ENCODE results near the gene SIK3.

The SIK3 gene

DNA sequence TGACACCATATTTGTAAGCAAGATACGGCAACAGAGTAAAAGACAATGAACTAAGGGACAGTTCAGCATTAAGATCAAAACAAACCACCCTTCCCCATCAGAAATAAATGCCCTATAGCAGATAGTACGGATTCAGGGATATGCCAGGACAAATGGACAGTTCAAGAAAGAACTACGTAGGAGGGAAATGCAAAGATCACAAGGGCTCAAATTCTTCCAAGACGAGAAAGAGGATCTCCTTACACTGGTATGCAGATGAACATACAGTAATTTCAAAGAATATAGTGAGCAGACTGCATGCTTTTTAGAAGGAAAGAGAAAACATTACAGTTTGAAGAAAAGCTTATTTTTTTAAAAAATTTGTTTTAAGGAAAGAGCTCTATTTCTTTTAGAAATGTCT is 136.1 kb downstream of the SIK3 start:
- DNase-seq = no peak

DNA sequence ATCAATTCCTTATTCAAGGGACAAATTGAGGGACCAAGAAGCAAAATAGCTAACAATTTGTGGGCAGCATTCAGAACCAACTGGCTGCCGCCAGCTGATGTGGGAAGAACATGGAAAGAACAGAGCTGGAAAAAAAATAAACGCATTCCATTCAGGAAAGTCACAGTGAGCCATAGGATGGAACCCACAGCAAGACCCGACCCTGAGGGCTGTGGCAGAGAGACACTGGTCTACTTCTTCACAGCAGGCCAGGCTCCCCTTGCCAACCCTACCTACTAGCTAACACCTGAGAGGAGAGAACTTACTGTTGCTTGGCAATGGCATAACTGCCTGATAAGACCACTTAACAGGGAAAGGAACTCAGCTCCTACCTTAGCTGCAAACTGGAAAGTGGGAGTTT is 137.3 kb downstream of the SIK3 start:
- DNase-seq = peak in 1 of 3 experiments; percentile 13

DNA sequence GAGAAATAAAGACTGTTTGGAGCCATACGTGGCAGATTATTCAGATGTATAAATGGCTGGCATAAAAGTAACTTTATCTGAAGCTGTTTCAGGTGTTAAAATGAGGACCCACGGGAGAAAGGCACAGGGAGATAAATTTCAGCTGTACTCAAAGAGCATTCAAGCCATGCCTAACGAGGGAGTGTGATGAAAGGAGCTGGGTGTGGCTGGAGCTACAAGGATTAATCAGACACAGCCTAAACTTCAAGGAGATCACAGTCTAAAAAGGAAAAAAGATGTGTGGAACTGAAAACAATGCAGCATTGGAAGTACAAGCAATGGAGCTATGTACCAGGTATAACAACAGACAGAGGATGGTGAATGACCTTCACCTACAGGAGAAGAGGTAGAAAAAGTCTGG is 140.0 kb downstream of the SIK3 start:
- no peak for DNase-seq

DNA sequence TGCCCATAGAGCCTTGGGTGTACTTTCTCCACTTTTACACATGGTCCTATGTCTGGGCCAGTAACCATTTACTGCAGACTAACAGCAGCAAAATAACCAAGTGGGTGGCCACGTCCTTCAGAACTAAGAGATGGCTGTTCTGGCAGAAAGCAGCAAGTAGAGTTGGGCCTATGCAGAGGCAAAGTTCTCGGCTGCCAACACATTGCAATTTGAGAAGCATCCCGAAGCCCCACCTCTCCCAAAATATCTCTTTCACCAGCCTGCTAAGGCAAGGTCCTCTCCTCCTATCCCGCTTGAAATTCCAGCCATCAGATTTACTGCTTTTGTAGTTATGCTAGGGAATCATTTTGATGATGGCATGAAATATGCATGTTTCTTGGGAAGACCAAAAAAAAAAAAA is 142.3 kb downstream of the SIK3 start:
- no peak for DNase-seq

DNA sequence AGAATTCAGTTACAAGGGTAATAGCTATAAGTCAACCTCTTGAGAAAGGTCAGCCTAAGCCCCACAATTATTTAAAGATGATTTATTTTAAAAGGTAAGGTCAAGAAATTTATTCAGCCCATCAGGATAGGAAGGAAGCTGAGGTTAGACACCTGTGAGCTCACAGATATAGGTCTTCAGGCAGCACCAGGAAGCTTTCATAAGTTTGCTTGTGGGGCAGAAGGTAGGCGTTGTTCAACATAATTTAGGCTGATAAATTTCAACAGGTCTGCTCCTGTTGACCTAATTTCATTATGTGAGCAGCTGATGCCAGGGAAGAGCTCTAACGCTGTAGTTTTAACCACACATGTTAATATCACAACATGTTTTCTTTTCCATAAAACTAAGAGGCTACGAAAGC is 142.7 kb downstream of the SIK3 start:
- DNase-seq = no peak

DNA sequence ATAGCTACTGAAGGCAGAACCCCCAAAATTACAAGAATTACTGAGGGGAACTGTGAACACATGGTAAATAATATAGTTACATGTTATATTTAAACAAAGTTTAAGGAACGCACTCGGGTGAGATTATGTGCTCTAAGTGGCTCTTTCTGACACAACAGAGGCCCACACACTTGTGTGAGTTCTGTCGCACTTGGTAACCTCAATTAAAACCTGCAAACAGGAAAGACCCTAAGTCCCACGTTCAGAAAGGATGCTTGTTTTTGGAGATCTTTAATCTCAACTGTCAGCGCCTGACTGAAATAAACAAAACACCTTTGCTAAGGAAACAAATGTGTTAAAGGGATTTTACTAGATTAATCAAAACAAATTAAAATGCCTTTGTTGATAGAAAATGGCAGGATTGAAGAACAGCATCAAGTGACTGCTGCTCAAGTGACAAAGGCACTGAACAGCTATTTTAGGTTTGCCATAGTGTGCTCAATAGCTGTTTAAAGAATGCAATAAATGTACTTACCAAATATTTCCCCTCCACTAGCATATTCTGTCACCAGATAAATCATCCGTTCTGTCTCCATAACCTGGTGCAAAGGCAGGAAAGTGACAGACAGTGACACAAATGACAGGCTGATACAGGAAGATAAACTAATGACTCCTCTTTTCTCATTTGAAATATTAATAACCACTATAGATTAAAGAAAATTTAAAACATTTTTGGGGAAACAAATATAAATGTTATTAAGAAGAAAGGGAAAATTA is 144.5 kb downstream of the SIK3 start:
- DNase-seq = no peak

DNA sequence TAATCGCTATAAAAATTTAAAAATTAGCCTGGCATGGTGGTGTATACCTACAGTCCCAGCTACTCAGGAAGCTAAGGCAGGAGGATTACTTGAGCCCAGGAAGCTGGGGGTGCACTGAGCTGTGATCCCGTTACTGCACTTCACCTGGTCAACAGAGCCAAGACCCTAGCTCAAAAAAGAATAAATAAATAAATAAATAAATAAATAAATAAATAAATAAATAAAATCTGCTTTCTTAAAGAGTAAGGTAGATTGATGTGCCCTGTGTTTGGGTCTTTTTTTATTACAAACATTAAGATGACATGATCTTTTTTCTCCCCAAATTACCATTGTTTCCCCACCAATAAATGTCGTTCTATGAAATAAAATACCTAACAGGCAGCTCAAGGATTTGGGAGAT is 146.5 kb downstream of the SIK3 start:
- DNase-seq = no peak

DNA sequence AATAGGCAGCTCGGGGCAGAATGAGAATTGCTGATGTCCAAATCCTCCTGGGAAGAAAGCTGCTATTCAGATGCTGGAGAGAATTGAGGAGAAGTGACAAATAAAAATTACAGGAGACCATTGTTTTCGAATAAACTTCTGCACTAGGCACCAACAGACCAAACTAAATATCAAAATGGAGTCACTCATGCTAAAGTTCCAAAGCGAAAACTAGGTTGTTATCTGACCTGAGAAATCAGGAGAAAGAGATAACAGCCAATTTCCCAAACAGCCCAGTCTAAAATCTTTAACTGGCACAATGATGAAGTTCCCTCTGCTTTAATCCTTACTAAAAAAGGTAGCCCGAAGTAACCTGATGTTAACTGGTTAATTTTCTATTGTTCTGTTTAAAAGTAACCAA is 148.0 kb downstream of the SIK3 start:
- DNase-seq = no peak

DNA sequence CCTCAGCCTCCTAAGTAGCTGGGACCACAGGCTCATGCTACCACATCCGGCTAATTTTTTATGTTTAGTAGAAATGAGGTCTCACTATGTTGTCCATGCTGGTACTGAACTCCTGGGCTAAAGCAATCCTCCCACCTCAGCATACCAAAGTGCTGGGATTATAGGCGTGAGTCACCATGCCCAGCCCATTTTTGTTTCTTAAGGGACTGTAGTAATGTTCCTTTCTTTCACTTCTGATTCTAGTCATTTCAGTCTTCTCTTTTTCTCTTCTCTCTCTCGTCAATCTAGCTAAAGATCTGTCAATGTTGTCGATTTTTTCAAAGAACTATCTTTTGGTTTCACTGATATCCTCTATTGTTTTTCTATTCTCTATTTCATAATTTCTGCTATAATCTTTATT is 149.8 kb downstream of the SIK3 start:
- DNase-seq = no peak

DNA sequence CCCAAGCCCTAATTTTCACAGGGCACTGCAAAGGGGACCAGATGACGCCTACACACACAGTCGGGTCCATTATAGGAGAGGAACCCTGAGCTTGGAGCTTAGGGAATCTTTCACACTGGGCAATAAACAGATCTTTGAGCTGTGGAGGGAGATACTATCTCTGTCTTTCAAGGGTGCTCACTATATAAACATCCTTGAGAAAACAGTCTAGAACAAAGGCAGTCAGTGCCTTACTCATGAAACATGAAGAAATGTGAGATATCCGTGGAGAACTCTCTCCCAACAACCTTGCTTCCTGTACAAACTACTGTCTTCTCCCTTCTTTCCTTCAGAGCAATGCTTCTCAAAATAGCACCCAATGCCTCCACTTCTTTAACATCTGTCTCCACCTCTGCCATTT is 151.8 kb downstream of the SIK3 start:
- no peak for DNase-seq

DNA sequence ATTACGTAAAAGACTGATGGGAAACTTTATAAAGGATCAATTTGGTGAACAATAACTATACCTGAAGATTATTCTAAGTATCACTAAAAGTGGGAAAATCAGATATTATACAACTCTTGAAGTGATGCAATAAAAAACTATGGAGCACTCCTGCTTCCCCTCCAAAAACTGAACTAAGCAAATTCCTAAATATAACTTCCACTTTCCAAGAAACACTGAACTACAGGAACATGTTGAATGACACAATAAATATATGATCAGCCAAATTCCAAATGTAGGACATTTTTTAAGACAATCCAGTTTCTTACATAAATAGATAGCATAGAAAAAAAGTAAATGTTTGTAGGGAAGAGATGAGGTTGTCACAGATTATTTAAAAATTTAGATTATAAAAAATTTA is 158.7 kb downstream of the SIK3 start:
- DNase-seq = no peak

DNA sequence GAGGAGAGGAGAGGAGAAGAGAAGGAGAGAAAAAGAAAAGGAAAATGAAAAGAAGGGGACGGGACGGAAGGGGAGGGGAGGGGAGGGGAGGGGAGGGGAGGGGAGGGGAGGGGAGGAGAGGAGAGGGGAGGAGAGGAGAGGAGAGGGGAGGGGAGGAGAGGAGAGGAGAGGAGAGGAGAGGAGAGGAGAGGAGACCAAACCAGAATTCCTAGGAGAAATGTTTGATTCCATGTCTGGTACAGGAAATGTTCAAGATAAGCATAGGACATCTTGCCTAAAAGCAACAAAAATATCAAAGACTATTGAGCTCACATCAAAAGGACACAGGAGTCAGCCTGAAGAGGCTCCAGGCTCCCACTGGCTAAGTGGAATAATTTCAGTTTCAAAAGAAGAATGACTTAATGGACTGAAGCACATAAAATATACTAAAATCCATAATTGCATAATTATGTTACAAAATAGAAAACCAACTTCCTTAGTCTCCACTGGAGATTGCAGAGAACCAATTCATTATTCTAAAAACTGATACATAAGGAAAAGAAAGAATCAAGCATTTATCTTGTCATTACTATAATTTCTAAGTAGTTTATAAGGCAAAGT is 159.7 kb downstream of the SIK3 start:
- no peak for DNase-seq

DNA sequence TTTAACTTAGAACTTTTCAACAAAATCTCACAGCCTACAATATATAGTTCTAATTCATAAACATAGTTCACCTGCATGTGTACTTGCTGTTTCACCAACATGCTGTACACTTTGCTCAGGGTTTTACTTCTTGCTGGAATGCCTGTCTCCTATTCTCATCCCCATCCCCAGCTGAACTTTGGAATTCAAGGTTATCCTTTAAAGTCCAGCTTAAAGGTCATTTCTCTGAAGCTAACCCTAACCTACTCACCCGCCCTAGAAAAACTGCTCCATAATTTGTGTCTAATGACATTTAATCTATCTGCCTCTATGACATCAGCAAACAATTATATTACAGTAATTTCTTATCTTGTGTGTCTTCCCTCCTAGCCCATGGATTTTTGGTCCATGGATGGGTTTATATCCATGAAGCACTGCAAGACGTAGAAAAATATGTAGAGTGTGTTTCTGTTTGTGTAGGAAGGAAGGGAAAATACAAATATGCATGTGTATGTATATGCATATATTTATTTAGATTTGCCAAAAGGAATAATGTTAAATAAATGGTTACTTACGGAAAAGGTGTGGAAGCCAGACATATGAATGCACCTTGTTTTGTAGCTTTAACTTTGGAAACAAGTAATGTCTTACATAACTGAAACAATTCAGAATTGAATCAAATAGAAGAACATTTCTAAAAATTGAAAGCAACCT is 161.3 kb downstream of the SIK3 start:
- DNase-seq = no peak

DNA sequence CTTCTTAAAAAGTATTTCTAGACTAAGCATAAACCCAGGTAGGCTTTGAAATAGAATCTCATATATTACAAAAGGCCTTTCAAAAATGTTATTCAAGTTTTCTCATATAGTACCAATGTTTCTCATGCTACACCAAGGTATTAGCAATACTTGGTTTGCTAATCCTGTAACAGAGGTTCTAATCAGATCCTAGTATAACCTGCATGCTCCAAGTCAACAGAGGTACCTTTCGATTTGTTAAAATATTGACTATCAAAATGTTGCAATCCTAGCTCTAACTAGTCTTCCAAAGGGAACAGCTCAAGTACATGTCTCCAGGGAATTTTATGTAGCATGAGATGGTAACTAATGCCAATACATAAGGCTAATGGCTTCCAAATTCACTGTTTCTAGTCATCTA is 162.7 kb downstream of the SIK3 start:
- no peak for DNase-seq

DNA sequence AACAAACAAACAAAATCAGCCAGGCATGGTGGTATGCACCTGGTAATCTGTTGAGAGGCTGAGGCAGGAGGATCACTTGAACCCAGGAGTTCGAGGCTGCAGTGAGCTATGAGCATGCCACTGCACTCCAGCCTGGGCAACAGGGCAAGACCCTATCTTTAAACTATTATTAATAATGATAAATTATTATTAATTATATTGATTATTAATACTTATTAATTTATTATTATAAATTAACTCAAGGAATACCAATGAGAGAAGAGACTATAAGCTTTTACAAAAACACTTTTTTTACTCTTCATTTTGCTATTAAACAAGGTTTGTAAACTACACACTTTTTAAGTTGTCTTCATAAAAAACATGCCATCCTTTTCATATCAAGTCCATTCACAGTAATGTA is 163.1 kb downstream of the SIK3 start:
- DNase-seq = no peak

DNA sequence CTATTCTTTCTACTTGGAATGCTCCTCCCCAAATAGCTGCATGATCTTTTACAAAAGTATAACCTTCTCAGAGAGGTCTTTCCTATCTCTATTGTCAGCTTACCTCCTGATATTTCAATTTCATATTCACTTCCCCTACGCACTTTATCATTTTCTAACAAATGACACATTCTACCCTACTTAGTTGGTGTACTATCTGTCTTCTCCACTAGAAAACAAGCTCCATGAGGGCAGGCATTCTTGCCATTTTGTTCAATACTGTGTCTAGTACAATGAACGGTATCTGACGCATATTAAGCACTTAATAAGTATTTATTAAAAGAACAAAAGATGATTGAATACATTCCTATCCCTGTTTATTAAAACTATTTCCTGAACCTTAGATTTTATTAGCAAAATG is 164.3 kb downstream of the SIK3 start:
- no peak for DNase-seq

DNA sequence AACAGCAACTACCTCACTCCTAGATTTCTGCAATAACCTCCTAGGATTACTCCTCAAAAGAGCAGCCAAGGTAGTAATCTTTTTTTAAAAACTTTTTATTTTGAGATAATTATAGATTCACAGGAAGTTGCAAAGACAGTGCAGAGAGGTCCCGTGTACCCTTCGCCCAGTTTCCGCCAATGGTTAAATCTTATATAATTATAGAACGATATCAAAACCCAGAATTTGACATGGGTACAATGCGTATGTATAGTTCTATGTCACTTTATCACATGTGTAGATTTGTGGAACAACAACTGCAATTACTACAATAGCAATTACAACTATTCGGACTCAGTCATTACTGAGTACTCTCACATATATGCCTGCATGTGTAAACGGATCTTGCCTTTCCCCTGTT is 166.0 kb downstream of the SIK3 start:
- DNase-seq = no peak

DNA sequence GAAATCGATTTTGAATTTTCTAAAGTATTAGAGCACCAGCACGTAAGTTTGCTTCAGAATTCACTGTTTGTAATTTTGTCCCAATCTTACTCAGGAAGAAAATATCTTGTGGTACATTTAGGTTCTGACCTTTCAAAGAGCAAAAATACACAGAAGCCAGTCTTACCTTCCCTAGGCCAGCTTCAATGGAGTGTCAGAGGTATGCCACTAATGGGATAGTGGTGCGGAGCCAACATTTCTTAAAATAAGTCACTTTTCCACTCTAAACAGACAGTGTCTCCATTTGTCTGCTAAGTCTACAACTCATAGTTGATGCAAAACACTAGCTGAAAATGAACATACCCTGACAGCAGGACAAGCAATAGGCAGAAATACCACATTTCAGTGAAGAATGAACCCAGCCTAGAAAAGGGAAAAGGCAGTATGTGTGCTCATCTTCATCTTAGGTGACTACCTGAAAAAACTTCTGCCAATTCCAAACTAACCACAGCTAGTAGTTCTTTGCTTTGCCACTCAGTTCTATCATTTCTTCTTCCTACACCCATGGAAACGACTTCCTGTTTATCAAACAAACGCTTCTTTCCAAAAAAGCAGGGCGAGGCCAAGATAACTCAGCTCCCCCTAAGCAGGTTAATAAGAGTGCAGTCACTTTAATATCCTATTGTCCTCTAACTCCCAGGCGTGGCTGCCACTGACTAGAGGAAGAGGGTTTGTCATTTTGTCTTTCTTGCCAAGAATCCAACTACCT is 166.8 kb downstream of the SIK3 start:
- no peak for DNase-seq

DNA sequence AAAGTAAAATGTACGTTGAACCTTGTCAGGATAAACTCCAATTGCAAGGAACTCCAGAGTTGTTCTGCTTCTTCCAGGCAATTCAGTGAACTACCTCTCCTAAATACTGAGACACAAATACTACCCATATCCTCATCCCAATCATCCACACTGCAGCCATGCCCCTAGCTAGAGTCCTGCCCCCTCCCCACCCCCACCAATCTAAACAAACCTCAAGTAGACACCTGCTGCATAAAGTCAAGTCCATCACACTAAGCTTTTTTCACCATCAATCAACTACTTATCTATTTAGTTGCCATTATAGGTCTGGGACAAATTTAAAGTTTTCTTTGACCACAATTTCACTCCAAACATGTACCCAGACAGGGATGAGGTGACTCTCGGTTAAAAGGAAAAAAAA is 167.6 kb downstream of the SIK3 start:
- DNase-seq = peak; percentile 6 to 55 (median 11)

DNA sequence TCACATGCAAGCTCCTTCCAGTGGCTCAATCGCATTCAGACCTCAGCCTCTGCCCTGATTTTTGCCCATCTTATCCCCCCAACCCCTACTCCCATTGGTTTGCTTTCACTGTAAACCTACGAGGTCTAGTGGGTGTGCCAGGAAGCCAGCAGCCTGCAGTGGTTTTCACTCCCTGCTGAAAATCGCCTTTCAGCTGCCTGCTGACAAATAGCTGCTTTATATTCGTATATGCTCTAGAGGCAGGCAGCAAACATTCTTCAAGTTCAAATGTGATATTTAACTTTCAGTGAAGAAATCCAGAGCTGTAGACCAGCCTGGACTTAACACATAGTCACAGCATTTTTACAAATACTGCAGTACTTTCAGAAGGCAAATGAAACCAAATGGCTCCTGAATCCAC is 168.1 kb downstream of the SIK3 start:
- peak in 1 of 3 experiments; percentile 55 for DNase-seq

DNA sequence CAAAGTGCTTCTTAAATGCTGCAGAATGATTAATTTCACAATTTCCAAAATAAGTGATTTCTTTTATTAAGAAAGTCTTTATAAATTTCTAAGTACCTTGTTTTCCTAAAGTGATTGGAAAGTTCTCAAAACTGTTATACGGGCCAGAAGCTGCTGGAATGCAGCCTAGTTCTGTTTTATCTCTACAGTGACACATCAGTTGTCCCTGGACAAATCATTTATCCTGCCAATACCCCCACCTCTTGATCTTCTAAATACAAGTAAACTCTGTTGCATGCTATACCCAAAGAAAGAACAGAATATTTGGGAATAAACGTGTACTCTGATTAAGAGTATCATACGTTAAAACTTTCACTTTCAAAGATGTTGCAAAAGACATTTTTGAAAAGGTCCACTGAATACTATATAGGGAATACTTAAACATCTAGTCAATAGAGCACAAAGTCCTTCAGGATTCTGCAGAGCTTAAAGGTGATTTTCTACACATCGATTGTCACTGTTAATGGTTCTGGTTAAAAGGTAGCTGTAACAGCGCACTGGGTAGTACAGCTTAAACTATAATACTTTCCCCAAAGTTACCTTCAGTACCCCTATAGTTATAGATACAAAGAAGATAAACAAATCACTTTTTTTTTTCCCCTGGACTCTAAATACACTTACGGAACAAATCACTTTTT is 168.7 kb downstream of the SIK3 start:
- DNase-seq = peak in 1 of 3 experiments; percentile 46

DNA sequence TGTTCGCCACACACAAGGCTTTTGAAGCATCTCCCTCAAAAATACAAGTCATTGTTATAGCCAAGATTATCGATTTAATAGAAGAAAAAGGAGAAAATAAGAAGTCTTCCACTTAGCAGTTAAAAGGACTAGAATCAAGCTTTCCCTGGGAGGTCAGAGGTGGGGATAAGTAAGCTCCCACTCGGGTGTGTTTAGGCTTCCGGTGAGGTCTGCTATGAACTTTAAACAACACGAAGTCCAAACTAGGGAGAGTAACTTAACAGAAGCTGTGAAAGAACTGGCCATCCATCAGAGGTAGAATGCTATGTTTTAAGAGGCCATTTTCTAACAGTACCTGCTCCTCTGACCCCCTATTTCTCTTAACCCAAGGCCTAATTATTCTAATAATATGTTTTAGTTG is 169.4 kb downstream of the SIK3 start:
- no peak for DNase-seq
